ENCODE data around the gene MAU2.
A peak's percentile ranks its signal among the peaks of the same experiment; 100 is the strongest.
"Not testable (repeated sequence)": the region's sequence is repeated elsewhere in the genome, so short reads cannot be mapped to it uniquely, and the experiment has no call there.

The MAU2 gene

DNA sequence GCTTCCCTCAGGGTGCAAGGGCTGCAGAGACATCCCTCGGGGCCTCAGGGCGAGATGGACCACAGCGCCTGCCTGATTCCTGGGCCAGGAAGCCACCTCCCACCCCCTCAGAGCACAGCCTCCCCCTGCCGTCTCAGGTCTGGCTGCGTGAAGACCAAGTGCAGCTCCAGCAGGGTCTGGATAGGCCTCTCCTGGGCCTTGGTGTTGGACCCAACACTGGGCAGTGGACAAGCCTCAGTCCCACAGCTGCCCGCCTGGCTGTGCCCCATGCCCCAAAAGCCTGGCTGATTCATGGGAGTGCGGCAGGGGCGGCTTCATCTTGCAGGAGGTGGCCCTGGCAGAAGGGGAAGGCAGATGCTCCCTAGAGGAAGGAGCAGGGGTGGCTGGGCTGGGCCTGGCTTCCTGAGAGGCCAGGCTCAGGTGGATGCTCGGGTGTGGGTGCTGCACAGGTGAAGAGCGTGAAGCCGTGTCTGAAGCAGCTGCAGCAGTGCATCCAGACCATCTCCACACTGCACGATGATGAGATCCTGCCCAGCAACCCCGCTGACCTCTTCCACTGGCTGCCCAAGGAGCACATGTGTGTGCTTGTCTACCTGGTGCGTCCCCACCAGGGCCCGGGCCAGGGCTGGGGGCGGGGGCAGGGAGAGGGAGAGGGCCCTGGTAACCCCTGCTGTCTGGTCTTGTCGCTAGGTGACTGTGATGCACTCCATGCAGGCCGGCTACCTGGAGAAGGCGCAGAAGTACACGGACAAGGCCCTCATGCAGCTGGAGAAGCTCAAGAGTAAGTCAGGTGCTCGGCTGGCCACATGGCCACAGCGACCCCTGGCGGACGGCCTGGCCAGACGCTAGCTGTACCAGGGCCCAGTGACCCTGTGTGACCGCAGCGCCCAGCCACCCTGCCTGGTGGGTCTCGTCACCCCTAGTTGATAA, 21.7 kb downstream of the MAU2 start:
- no peak for DNase-seq (ENCODE audit: low read depth)
- no peak overlapping the region for H3K4me3 ChIP-seq (ENCODE audit: low read depth, low read length)

- no peak overlapping the region for H3K4me3 ChIP-seq (ENCODE audit: low read depth, low read length)
- DNase-seq (ENCODE audit: low read depth), result no peak
Measured at GRCh38 chr19:19343016-19343362, 22.4 kb downstream of the MAU2 start.

DNA sequence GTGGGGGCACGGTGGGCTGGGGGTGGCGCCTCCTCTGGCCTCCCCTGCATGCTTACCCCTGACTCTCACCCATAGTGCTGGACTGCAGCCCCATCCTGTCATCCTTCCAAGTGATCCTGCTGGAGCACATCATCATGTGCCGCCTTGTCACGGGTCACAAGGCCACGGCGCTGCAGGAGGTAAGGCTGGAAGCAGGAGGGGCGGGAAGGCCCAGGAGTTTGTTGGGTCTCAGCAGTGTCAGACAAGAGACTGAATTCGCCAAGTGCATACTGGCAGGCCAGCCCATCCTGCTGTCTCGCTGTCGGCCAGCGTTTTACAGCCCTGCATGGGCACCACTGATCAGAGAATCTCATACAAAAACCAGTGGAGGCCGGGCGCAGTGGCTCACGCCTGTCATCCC, 23.1 kb downstream of the MAU2 start:
- DNase-seq (ENCODE audit: low read depth), result no peak
- H3K4me3 ChIP-seq (ENCODE audit: low read depth, low read length), result no peak overlapping the region

DNA sequence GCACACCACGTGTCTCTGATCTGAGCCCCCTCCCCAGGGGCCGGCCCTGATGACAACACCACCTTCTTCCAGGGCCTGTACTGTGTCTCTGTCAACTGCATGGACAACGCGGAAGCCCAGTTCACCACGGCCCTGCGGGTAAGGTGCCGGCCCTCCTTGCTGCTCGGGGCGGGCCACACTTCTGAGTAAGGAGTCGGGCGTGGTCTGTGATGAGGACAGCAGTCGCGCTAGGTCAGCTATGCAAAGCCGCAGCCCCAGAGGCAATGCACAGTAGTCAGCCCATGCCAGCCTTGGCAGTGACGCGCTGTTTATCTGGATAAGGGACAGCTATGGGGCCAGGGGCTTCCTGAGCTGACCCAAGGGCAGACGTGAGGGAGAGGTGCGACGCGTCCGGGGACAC, 24.6 kb downstream of the MAU2 start:
- no peak overlapping the region for H3K4me3 ChIP-seq (ENCODE audit: low read depth, low read length)
- no peak for DNase-seq (ENCODE audit: low read depth)

GRCh38 chr19:19345970-19346369, 25.3 kb downstream of the MAU2 start:
- H3K4me3 ChIP-seq (ENCODE audit: low read depth, low read length), result no peak overlapping the region
- DNase-seq (ENCODE audit: low read depth), result no peak

GRCh38 chr19:19347401-19348110, 26.9 kb downstream of the MAU2 start:
- DNase-seq (ENCODE audit: low read depth), result no peak
- no peak overlapping the region for H3K4me3 ChIP-seq (ENCODE audit: low read depth, low read length)

GRCh38 chr19:19348266-19348665, 27.6 kb downstream of the MAU2 start:
- DNase-seq (ENCODE audit: low read depth), result no peak
- H3K4me3 ChIP-seq (ENCODE audit: low read depth, low read length), result no peak overlapping the region

DNA sequence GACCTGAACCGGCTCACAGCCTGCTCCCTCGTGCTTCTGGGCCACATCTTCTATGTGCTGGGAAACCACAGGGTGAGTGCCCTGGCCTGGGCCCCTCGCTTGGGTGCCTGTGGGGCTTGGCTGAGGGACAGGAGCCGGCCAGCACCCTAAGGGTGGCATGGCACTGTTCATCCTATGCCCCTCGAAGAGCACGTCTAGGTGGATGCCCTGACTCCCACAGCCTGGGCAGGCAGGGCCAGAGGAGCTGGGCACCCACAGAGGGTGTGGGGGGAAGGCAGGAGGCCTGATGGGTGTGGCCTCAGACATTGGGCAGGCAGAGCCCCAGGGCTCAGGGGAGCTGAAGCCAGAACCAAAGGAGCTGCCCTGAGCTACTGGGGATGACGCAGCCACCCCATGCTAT, 28.7 kb downstream of the MAU2 start:
- DNase-seq (ENCODE audit: low read depth), result no peak
- no peak overlapping the region for H3K4me3 ChIP-seq (ENCODE audit: low read depth, low read length)

- H3K4me3 ChIP-seq (ENCODE audit: low read depth, low read length); DNase-seq (ENCODE audit: low read depth): not testable (repeated sequence)
Measured at GRCh38 chr19:19350756-19351155, 30.1 kb downstream of the MAU2 start.

- DNase-seq (ENCODE audit: low read depth), result no peak
- H3K4me3 ChIP-seq (ENCODE audit: low read depth, low read length), result no peak overlapping the region
Measured at GRCh38 chr19:19352823-19353222, 32.2 kb downstream of the MAU2 start.

DNA sequence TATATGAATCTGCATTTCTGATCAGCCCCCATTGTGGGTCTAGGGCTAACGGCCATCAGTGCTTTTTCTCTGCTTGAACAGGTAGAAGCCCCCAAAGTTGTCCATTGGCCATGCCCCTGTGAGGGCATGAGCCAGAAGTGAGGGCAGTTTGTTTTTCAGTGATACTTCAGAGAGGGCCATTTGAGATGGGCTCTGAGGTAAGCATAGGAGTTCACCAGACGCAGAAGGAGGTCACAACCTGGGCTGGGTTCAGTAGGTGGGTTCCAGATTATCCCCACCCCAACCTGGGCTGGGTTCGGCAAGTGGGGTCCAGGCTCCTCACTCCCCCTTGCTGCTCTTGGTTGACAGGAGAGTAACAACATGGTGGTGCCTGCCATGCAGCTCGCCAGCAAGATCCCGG, 33.4 kb downstream of the MAU2 start:
- no peak overlapping the region for H3K4me3 ChIP-seq (ENCODE audit: low read depth, low read length)
- no peak for DNase-seq (ENCODE audit: low read depth)

- no peak for DNase-seq (ENCODE audit: low read depth)
Measured at GRCh38 chr19:19354932-19355331, 34.3 kb downstream of the MAU2 start.

GRCh38 chr19:19355606-19356139, 35.0 kb downstream of the MAU2 start:
- no peak for DNase-seq (ENCODE audit: low read depth)
- no peak overlapping the region for H3K4me3 ChIP-seq (ENCODE audit: low read depth, low read length)

More at GRCh38 chr19:19354932-19355331, 34.3 kb downstream of the MAU2 start:
- H3K4me3 ChIP-seq (ENCODE audit: low read depth, low read length), result no peak overlapping the region

DNA sequence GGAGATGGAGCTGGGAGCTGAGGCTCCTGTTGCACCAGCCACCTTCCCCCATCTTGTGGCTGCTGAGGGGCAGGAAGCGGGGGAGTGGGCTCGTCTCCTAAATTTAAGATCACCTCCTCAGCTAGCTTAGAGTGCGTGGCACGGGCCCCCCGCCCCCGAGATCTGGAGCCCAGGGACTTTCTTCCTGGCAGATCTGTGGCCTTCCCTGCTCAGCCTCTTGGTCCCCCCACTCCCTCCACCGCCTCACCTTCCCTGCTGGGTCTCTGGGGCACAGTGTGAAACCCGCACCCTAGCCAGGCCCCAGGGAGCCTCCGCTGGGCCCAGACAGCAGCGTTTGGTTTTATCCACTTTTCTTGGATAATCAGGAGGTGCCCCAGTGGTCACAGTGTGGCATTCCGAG, 35.9 kb downstream of the MAU2 start:
- DNase-seq (ENCODE audit: low read depth), result no peak
- no peak overlapping the region for H3K4me3 ChIP-seq (ENCODE audit: low read depth, low read length)

DNA sequence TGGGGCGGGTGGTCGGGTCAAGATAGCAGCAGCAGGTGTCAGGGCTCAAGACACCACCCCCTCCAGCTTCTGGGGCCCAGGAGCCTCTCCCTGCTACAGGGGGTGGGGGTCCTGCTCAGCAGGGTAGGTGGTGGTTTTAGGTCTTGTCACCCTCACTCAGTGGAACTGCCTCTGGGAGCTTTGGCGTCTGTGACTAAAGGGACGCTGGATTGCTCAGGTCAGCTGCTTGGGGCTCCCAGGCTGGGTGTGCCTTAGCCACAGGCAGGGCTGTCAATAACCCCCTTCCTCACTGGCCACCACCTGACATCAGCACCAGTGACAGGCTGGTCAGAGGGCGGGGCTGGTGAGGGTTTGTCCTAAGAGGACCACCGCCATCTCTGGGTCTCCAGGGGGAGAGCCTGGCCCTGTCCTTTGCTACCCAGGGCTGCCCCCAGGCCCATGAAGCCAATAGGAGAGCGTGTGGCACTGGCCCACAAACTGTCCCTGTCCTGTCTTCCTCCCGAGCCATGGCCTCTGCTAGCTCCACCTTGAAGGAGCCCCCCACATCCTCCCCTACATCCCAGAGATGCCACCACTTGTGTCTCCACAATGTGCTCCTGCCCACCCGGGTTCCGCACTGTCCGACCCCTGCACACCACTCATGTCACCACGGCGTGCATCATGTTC, 36.4 kb downstream of the MAU2 start:
- no peak overlapping the region for H3K4me3 ChIP-seq (ENCODE audit: low read depth, low read length)
- DNase-seq (ENCODE audit: low read depth), result no peak

- no peak overlapping the region for H3K4me3 ChIP-seq (ENCODE audit: low read depth, low read length)
Measured at GRCh38 chr19:19361075-19361594, 40.5 kb downstream of the MAU2 start.

DNA sequence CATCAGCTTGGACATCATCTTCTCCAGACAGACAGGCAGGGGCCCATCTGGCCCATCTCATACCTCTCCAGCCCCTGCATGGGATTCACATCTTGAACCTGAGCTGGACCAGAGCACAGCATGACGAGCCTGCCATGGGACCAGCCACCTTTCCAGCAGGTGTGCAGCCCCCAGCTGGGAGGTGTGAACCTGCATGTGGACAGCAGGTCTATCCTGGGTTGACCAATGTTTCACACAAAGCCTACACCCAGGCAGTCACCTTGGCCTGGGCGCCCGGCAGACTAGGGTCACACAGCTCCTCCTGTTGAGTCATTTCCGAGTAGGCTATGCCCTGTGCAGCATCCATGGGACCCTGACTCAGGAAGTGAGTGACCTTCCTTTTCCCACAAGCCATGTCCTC, 41.4 kb downstream of the MAU2 start:
- H3K4me3 ChIP-seq (ENCODE audit: low read depth, low read length), result no peak overlapping the region
- no peak for DNase-seq (ENCODE audit: low read depth)

More at GRCh38 chr19:19361075-19361594, 40.5 kb downstream of the MAU2 start:
- DNase-seq (ENCODE audit: low read depth), result peak; percentile 55

DNA sequence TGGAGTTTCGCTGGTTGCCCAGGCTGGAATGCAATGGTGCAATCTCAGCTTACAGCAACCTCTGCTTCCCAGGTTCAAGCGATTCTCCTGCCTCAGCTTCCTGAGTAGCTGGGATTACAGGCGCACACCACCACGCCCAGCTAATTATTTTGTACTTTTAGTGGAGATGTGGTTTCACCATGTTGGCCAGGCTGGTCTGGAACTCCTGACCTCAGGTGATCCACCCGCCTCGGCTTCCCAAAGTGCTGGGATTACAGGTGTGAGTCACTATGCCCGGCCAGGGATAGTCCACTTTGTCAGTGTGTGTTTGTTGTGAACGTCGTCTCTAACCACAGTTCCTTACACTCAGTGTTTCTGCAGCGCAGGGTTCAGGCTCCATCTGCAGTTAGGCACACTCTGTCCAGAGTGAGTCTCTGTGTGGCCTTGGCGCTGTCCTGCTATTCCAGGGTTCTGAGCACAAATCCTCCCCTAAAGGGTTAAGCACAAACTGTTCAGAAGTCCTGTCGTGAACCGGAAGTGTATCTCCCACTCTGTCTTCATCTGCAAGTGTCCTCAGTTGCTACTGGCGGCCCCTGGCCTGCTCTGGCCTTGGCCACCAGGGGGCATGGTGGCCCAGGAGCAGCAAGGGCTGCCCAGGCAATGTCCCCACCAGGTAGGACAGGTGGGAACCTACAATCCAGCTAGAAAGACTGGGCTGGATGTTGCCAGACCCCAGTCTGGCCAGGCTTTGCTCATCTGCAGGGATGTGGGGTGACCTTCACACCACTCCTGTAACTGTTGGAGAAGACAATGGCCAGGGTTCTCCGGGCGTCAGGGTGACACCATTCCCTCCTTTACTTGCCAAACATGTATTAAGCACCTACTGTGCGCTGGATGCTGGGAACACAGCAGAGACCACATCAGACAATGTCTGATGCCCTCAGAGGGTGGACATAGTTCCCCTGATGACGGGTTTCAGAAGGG, 46.1 kb downstream of the MAU2 start:
- H3K4me3 ChIP-seq (ENCODE audit: low read depth, low read length), result no peak overlapping the region
- peak; percentile 20 for DNase-seq (ENCODE audit: low read depth)

DNA sequence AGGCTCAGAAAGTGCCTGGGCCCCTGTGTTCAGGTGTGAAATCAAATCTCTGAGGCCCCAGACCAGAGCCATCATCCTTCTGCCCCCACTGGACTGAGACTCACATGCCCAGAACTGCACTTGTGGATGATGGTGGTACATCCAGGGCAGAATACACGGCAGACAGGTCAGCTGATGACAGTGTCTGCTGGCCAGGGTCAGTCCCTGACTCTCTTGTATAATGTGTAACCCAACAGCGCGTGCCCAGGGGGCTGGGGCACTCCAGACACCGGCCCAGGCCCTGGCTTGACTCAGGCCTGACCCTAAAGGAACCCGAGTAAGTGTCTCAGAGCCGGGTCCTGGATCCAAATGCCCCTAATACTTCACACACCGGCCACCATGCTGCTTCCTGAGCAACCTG, 47.5 kb downstream of the MAU2 start:
- H3K4me3 ChIP-seq (ENCODE audit: low read depth, low read length), result no peak overlapping the region
- no peak for DNase-seq (ENCODE audit: low read depth)
